DMS 273 (cell line): ENCODE results near the gene PLK2.

Source experiments
- DNase-seq: peaks from one replicate; lab custom pipeline; 2025; ENCODE audit not compliant: unreplicated experiment; lab: John Stamatoyannopoulos, UW

PLK2 gene

DNA sequence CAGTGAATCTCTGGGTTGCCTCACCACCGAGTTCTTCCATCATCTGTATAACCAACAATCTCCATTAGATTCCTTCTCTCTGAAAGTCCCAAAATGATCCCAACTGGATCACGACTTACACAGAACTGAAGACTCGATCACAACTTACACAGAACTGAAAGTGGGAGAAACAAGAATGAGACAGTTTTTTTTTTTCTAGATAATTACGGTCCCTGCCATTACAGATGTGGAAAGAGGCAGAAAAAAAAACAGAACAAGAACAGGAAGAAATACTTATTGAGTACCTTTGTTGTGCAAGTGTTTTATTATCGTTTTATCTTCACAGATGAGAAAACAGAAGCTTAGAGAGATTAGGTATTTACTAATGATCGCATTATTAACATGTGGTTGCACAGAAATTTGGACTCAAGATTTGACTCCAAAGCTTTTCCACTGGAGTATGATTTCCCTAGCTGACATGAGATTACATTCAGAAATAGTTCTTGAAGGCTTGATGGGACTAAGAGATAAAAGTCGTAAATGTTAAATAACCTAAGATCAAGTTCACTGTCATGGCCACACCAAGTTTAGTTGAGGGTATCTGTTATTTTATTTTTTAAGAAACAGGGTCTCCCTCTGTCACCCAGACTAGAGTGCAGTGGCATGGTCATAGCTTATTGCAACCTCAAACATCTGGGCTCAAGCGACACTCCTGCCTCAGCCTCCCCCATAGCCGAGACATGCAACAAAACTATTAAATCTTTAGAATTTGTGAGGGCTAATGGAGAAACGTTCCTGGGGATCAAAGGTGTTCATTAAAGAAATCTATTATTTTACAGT, 8.9 kb downstream of the PLK2 start:
- DNase-seq: no peak

DNA sequence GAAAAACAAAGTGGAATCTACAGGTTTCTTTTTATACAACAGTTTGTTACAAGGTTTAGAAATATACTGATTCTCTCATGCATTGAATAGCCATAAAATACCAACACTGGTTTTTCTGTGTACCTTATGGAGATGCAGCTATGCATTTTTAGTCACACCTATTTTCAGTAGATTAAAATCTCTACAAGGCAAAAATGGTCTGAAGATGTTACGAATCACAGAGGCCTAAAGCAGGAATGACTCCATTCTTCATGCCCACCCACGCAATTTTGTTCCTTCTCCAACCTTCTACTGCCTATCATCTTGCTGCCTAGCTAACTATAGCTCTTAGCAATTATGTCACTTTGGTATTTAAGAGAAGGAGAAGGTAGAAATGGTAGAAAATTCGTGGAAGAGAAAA, 9.9 kb downstream of the PLK2 start:
- no peak for DNase-seq

- DNase-seq: no peak
Measured at GRCh38 chr5:58447226-58447625, 12.7 kb downstream of the PLK2 start.

- no peak for DNase-seq
Measured at GRCh38 chr5:58446024-58446423, 13.9 kb downstream of the PLK2 start.

DNA sequence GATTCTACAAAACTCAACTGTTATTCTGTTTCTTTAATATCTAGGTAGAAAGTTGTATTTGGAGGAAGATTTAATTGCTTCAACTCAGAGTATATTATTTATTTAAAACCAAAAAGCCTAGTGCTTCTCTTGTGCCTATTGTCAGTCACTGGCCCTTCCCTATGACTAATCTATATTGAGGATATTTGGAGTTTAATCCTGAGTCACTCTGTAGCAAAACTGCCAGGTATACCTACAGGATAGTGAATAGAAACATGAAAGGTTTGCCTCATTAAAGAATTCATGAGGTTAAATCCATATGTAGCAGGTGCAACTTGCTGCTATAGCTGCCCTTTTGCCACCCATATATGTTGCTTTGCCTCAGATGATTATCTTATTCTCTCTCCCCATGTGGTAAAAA, 15.1 kb downstream of the PLK2 start:
- no peak for DNase-seq

DNA sequence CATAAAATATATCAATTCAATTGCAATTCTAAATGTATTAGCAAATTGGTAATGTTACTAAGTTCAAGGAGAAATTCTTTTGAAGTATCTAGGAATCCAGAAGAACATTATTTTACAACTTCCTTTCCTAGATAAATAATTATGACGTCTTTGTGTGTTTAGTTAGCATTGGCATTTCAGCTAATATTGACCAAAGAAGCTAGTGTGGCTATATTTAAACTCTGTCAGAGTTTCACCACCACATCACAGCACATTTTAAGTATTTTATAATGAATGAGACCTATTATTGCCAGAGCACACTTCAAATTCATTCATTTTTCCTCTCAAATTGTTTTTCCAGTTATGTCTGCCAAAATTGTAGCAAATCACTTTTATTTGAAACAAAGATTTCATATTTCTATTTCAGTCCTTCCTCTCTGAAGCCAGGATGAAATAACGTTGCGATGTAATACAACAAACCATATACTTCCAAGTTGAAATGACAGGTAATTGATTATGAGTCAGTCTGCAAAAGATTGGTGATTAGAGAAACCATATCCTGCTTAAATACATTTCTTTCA, 18.9 kb downstream of the PLK2 start:
- no peak for DNase-seq

- DNase-seq: no peak
Measured at GRCh38 chr5:58439094-58439644, 20.7 kb downstream of the PLK2 start.

DNA sequence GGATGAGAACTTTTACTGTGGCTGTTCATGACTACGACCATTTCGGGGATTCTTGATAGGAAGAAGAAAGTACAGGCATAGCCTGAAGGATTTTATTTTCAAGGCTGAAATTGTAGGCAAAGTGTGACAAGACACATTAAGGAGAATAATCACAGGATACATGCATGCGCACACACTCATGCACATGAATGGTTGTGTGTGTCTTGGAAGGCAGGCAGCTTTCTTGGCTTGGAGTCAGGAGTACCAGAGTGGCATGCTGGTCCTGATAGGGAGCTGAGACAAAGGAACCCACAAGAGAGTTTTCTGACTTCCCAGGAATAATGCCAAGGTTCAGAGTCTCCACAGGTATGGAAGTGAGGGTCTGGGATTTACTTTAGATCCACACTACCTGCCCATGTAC, 22.2 kb downstream of the PLK2 start:
- no peak for DNase-seq

DNA sequence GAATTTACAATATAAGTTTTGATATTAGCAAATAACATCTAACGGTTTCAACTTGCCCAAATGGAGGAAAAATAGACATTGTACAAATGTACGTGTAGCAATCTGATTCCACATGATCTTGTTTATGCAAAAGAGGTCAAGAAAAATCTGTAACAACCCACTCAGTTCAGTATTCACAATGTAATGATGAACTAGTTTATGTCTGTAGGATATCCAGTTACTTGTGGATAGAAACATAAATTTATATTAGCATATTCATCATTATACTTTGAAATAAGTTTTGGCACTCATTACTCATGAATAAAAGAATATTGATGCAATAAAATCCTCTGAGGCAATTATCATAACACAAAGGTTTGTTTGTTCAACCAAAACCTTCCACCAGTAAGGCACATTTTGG, 28.1 kb downstream of the PLK2 start:
- DNase-seq: no peak

DNA sequence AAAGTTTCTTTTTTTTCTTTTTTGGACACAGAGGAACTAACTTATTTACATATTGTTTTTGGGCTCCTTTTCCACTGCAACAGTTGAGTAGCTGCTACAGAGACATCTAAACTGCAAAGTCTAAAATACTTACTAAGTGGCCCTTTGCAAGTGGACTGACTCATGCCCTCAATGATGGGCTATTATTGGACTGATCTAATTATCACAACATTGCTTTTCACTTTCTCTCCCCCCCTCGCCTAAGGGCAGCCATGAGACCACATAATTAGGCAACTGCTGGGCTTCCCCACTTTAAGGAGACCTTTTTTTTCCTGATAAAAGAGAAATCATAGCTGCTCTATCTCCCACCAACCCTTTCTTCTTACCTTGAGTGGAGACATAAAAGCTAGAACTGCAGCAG, 47.0 kb downstream of the PLK2 start:
- DNase-seq: no peak

- no peak for DNase-seq
Measured at GRCh38 chr5:58412081-58412480, 47.8 kb downstream of the PLK2 start.

- no peak for DNase-seq
Measured at GRCh38 chr5:58411372-58411771, 48.5 kb downstream of the PLK2 start.

- DNase-seq: no peak
Measured at GRCh38 chr5:58410441-58410840, 49.4 kb downstream of the PLK2 start.

DNA sequence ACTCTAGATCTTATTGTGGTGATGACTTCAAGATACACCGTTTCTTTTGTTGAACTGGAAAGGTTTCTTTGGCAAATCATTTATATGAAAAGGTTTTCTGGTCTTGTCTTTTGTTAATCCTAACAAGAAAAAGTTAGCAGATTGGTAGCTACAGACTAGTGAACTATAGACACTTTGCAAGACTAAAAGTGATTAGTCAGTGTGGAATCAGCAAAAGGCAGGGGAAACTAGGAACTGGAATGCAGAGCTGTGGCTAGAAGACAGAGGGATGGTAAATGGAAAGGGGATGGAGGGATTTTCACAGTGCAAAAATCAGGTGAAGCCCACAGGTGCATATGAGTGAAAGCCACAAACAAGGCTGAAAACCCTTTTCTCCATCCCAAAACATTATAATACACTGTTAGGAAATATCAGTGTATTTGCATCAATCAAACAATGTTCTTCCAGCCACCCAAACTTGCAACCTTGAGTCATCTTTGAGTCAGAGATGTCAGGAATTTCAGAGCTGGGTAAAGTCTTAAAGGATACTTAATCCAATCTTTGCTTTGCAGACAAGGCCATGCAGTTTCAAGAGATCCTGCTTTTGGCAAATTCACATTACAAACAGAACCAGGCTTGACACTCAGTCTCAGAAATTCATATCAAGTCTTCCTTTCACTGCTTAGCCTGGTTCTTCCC, 52.7 kb downstream of the PLK2 start:
- DNase-seq: no peak

DNA sequence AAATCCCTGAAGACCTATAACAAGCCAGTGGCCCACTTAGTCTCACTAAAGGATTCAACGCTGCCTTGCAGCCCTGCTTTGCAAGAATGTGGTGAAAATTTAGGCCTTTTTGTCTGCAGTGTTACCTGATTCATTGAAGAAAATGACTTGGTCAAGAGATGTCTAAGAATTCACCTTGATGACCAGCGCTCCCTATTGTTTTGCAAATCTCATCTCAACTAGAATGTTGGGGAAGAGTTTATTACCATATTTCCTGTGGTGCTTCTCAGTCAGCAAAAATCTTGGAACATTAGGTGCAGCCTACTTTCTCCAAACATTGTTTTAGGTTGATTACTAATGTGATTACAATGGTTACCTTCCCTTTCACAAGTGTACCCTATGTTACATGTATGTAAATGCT, 53.5 kb downstream of the PLK2 start:
- no peak for DNase-seq

- no peak for DNase-seq
Measured at GRCh38 chr5:58405175-58405574, 54.7 kb downstream of the PLK2 start.

DNA sequence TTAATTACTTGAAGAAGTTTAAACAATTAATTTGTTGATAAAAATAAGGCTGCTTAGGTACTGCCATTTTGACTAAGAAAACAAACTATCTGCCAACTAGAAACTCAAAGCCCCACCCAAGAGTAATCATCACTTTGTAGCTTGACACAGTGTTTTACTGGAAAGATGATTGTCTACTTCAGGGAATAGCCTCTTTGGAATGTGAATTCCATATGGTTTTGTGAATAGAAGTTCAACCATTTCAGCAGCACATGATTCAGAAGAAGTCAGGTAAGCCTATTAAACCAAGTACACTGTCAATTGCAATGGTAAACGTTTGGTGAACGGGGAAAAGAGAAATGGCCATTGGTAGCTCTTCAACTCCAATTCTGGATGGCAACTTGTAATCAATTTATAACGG, 55.2 kb downstream of the PLK2 start:
- DNase-seq: no peak
